ENCODE data around the gene TENM4. TPM values are rescaled to one million over a fixed set of nuclear protein-coding genes. Genes with fewer than 3 reads are reported as not detected.
"Not testable (repeated sequence)": the region's sequence is repeated elsewhere in the genome, so short reads cannot be mapped to it uniquely, and the experiment has no call there.

Gene TENM4
- total RNA-seq, 1 donor from 2014 or later = 3.8 TPM

DNA sequence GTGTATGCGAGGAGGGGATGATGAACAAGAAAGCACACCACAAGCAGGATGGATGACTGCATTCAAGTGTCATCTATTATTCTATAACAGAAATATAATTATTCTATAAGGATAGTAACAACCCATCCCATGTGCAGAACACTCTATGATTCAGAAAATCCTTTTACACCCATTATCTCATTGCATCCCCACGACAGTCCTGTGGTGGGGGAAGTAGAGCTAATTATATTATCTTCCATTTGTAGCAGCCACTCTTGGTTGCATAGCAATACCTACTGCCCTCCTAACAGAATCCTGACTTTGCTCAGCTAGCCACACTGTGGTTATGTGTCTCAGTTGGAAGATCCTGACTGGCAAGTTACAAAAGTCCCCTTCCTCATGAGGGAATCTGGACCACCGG, 459.7 kb downstream of the TENM4 start:
- no peaks in the 10 kb centered on the region for H3K36me3 Mint-ChIP-seq (ENCODE audit: low read depth)
- TF ChIP-seq, protein P1, sequence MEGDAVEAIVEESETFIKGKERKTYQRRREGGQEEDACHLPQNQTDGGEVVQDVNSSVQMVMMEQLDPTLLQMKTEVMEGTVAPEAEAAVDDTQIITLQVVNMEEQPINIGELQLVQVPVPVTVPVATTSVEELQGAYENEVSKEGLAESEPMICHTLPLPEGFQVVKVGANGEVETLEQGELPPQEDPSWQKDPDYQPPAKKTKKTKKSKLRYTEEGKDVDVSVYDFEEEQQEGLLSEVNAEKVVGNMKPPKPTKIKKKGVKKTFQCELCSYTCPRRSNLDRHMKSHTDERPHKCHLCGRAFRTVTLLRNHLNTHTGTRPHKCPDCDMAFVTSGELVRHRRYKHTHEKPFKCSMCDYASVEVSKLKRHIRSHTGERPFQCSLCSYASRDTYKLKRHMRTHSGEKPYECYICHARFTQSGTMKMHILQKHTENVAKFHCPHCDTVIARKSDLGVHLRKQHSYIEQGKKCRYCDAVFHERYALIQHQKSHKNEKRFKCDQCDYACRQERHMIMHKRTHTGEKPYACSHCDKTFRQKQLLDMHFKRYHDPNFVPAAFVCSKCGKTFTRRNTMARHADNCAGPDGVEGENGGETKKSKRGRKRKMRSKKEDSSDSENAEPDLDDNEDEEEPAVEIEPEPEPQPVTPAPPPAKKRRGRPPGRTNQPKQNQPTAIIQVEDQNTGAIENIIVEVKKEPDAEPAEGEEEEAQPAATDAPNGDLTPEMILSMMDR (IDR thresholded peaks at IDR 0.05) = no peak
- no peak overlapping the region for H3K4me3 Mint-ChIP-seq (ENCODE audit: unreplicated experiment)
- H3K9me3 Mint-ChIP-seq (ENCODE audit: low read depth) = peaks cover 2% of the 10 kb centered on the region
- H3K4me1 Mint-ChIP-seq (ENCODE audit: low read depth) = no peaks in the 10 kb centered on the region
- DNase-seq (ENCODE audit: low spot score) = no peak
- no peak overlapping the region for H3K27ac Mint-ChIP-seq (ENCODE audit: unreplicated experiment)
- no peaks in the 10 kb centered on the region for H3K27me3 Mint-ChIP-seq (ENCODE audit: low read depth)

DNA sequence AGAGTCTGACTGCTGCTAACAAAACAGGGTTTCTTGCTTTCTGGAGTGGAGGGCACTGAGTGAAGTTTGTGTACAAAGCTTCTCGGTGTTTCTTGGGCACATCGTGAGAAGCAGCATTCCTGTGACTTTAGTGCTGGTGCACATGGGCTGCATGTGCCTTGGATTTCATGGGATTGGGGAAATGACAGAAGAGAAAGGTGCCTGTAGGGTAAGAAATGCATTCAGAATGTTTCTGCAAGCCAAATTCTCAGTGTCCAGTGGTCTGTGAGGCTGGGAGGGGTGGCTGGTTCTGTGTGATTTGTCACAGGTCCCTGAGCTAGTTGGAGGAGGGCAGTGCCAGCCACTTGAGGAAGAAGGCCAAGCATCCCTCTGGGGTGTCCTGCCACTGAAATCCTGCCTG, 462.0 kb downstream of the TENM4 start:
- no peaks in the 10 kb centered on the region for H3K27me3 Mint-ChIP-seq (ENCODE audit: low read depth)
- no peaks in the 10 kb centered on the region for H3K36me3 Mint-ChIP-seq (ENCODE audit: low read depth)
- no peaks in the 10 kb centered on the region for H3K4me1 Mint-ChIP-seq (ENCODE audit: low read depth)
- TF ChIP-seq, protein P1 (IDR thresholded peaks at IDR 0.05) = no peak
- no peak overlapping the region for H3K4me3 Mint-ChIP-seq (ENCODE audit: unreplicated experiment)
- H3K9me3 Mint-ChIP-seq (ENCODE audit: low read depth) = peaks cover 2% of the 10 kb centered on the region
- no peak for DNase-seq (ENCODE audit: low spot score)
- no peak overlapping the region for H3K27ac Mint-ChIP-seq (ENCODE audit: unreplicated experiment)

DNA sequence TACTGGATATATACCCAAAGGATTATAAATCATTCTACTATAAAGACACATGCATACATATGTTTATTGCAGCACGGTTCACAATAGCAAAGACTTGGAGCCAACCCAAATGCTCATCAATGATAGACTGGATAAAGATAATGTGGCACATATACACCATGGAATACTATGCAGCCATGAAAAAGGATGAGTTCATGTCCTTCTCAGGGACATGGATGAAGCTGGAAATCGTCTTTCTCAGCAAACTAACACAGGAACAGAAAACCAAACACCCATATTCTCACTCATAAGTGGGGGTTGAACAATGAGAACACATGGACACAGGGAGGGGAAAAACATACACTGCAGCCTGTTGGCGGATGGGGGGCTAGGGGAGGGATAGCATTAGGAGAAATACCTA, 463.0 kb downstream of the TENM4 start:
- H3K27me3 Mint-ChIP-seq (ENCODE audit: low read depth); H3K36me3 Mint-ChIP-seq (ENCODE audit: low read depth); DNase-seq (ENCODE audit: low spot score); H3K27ac Mint-ChIP-seq (ENCODE audit: unreplicated experiment); H3K4me1 Mint-ChIP-seq (ENCODE audit: low read depth); H3K9me3 Mint-ChIP-seq (ENCODE audit: low read depth); H3K4me3 Mint-ChIP-seq (ENCODE audit: unreplicated experiment): not testable (repeated sequence)

DNA sequence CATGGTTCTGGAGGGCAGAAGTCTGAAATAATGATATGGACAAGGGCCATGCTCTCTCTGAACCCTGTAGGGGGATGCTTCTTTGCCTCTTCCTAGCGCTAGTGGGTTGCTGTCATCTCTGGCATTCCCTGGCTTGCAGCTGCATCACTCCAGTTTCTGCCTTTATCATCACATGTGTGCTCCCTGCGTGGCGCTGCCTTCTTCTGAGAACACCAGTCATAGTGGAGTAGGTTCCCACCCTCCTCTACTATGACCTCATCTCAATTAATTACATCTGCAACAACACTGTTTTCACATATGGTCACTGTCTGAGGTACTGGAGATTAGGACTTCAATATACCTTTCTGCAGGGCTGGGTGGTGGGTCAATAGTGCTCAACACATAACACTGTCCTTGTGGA, 463.8 kb downstream of the TENM4 start:
- DNase-seq (ENCODE audit: low spot score) = no peak
- TF ChIP-seq, protein P1 (IDR thresholded peaks at IDR 0.05) = no peak
- no peak overlapping the region for H3K27ac Mint-ChIP-seq (ENCODE audit: unreplicated experiment)

DNA sequence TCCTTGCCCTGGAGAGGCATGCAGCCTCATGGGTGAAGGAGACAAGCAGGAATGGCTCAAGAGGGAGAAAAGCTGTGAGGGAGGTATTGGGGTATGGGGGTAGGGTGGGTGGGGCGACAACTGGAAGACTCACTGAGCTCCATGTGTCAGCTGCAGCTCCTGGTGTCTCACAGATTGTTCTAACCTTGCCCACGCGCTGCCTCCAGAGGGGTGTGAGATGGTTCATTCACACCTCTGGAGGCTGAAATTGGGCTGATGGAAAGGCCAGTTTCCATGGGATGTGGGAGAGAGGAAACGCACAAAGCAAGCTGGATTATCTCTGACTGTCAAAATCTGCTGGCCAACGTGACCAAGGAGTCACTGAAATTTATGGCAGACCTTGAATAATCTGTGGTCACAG, 465.7 kb downstream of the TENM4 start:
- no peaks in the 10 kb centered on the region for H3K36me3 Mint-ChIP-seq (ENCODE audit: low read depth)

More for the DNA sequence above, 463.8 kb downstream of the TENM4 start:
- Mint-ChIP-seq H3K4me3 (ENCODE audit: unreplicated experiment) (no peak overlapping the region), H3K9me3 (ENCODE audit: low read depth) (peaks cover 2% of the 10 kb centered on the region), H3K36me3 (ENCODE audit: low read depth) (no peaks in the 10 kb centered on the region), H3K27me3 (ENCODE audit: low read depth) (no peaks in the 10 kb centered on the region), H3K4me1 (ENCODE audit: low read depth) (no peaks in the 10 kb centered on the region)

DNA sequence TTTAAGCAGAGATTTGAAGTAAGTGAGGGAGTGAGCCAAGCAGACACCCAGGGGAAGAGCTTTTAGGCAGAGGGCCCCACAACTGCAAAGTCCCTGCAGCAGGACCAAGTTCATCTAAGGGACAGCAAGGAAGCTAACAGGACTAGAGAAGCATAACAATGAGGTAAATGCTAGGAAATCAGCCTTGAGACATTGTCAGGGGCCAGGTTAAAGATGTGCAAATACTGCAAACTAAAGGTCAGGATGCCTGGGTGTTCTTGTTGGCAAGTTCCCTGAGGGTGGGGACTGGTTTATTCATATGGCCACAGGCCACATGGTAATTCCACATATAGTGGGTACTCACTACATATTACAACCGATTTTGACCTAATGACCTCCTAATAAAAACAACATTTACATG, 467.0 kb downstream of the TENM4 start:
- Mint-ChIP-seq H3K4me1 (ENCODE audit: low read depth) (no peaks in the 10 kb centered on the region), H3K9me3 (ENCODE audit: low read depth) (peaks cover 2% of the 10 kb centered on the region), H3K27me3 (ENCODE audit: low read depth) (no peaks in the 10 kb centered on the region), H3K4me3 (ENCODE audit: unreplicated experiment) (no peak overlapping the region), H3K27ac (ENCODE audit: unreplicated experiment) (no peak overlapping the region), H3K36me3 (ENCODE audit: low read depth) (no peaks in the 10 kb centered on the region)
- TF ChIP-seq, protein P1 (IDR thresholded peaks at IDR 0.05) = no peak
- DNase-seq (ENCODE audit: low spot score) = no peak

More for the DNA sequence above, 465.7 kb downstream of the TENM4 start:
- H3K4me3 Mint-ChIP-seq (ENCODE audit: unreplicated experiment) = no peak overlapping the region
- no peaks in the 10 kb centered on the region for H3K4me1 Mint-ChIP-seq (ENCODE audit: low read depth)
- no peak overlapping the region for H3K27ac Mint-ChIP-seq (ENCODE audit: unreplicated experiment)
- peaks cover 2% of the 10 kb centered on the region for H3K9me3 Mint-ChIP-seq (ENCODE audit: low read depth)
- TF ChIP-seq, protein P1 (IDR thresholded peaks at IDR 0.05) = no peak
- DNase-seq (ENCODE audit: low spot score) = no peak
- no peaks in the 10 kb centered on the region for H3K27me3 Mint-ChIP-seq (ENCODE audit: low read depth)

All from chondrocyte (in vitro differentiated cells).